ENCODE results near the gene PIK3CA.

Gene PIK3CA

GRCh38 chr3:179288845-179289244, 140.7 kb downstream of the PIK3CA start:
- no peak for DNase-seq (ENCODE audit: low read depth, low spot score)
- H3K27me3 ChIP-seq (ENCODE audit: insufficient read depth, insufficient read length), result no peaks in the 10 kb centered on the region
- H3K36me3 ChIP-seq (ENCODE audit: insufficient read depth, insufficient read length, low read length), result no peaks in the 10 kb centered on the region
- TF ChIP-seq SUZ12 (IDR thresholded peaks at IDR 0.05; ENCODE audit: extremely low read depth, insufficient read depth, insufficient read length) (no peak), ZNF274 (IDR thresholded peaks at IDR 0.05; ENCODE audit: low read depth, low read length) (no peak), YY1 (IDR thresholded peaks at IDR 0.05; ENCODE audit: insufficient read depth, insufficient read length) (no peak)
- 0 out of 2 replicates have a peak, but pooled peaks cover 5% of the 10 kb centered on the region for H3K9me3 ChIP-seq (ENCODE audit: insufficient read depth, low read length)
- no peak overlapping the region for H3K9ac ChIP-seq (ENCODE audit: insufficient read length, low read depth)
- H3K4me1 ChIP-seq (ENCODE audit: insufficient read depth, insufficient read length), result no peaks in the 10 kb centered on the region
- H3K4me3 ChIP-seq (ENCODE audit: insufficient read length, low read depth), result no peak overlapping the region

- Histone ChIP-seq H3K4me1 (ENCODE audit: insufficient read depth, insufficient read length) (no peaks in the 10 kb centered on the region), H3K9me3 (ENCODE audit: insufficient read depth, low read length) (0 out of 2 replicates have a peak, but pooled peaks cover 5% of the 10 kb centered on the region), H3K27me3 (ENCODE audit: insufficient read depth, insufficient read length) (no peaks in the 10 kb centered on the region), H3K36me3 (ENCODE audit: insufficient read depth, insufficient read length, low read length) (no peaks in the 10 kb centered on the region), H3K9ac (ENCODE audit: insufficient read length, low read depth) (no peak overlapping the region), H3K4me3 (ENCODE audit: insufficient read length, low read depth) (no peak overlapping the region)
- no peak for TF ChIP-seq ZNF274 (IDR thresholded peaks at IDR 0.05; ENCODE audit: low read depth, low read length)
- no peak for TF ChIP-seq YY1 (IDR thresholded peaks at IDR 0.05; ENCODE audit: insufficient read depth, insufficient read length)
- TF ChIP-seq SUZ12 (IDR thresholded peaks at IDR 0.05; ENCODE audit: extremely low read depth, insufficient read depth, insufficient read length), result no peak
- no peak for DNase-seq (ENCODE audit: low read depth, low spot score)
Measured at GRCh38 chr3:179289295-179289694, 141.1 kb downstream of the PIK3CA start.

All from NT2/D1 (cell line).